Measurements from ENCODE around the gene UBE2I.

UBE2I gene

DNA sequence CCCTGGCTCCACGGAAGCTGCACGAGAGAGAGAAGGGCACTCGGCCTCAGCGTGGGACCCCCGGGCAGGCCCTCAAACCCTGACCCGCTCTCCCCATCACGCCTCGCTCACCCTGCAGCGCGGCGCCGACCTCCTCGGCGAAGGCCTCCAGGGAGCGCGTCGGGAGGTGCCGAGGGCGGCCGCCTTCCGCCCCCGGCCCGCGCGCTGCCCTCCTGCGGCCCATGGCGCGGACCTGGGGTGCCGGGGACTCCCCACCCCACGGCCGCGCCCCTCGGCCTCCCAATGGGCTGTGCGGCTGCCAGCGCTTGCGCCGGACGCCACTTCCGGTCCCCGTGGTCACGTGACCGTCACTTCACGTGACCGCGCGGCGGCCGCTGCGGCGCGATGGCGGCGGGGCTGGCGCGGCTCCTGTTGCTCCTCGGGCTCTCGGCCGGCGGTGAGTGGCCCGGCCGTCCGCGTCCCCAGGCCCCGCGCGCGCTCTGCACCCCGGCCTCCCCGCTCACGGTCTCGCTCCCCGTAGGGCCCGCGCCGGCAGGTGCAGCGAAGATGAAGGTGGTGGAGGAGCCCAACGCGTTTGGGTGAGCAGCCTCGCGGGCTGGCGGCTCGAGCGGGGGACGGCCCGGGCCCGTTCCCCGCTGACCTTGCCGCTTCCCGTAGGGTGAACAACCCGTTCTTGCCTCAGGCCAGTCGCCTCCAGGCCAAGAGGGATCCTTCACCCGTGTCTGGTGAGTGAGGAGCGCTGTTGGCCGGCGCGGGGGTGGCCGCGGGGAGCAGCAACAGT lies 42.3 kb downstream of the UBE2I start, which contains the start of the genes GNPTG and TSR3:
Gene GNPTG, plus strand, starts transcription at position 350 of the 781 bp plus-strand sequence. Its CDS starts 35 bp downstream, at position 385.
Gene TSR3, minus strand, starts transcription at position 297 of the 781 bp plus-strand sequence. Its CDS starts 74 bp downstream, at position 223.
- Histone ChIP-seq H3K9me2 (replicated peaks; ENCODE audit: insufficient read depth, low read length) (no peaks in the 10 kb centered on the region), H3F3A (ENCODE audit: insufficient read depth, low read length) (no peaks in the 10 kb centered on the region), H3K4me3 (ENCODE audit: low read length) (peak within 1 kb of the TSS; percentile 97), H3K27ac (ENCODE audit: low read length) (no peak within 1 kb of the TSS), H3K36me3 (replicated peaks; ENCODE audit: insufficient read depth, low read length) (no peaks in the 10 kb centered on the region), H2AFZ (ENCODE audit: low read length) (peak within 1 kb of the TSS; percentile 66), H3K9ac (ENCODE audit: low read length) (peak within 1 kb of the TSS; percentile 79), H3K4me2 (ENCODE audit: low read depth, low read length) (peak within 1 kb of the TSS; percentile 99), H3K27me3 (replicated peaks; ENCODE audit: insufficient read depth, low read length) (no peaks in the 10 kb centered on the region), H3K4me1 (ENCODE audit: low read length) (peaks cover 4% of the 10 kb centered on the region; the same call in 1 of the 2 replicates), H3K9me3 (replicated peaks; ENCODE audit: insufficient read depth, low read length) (no peaks in the 10 kb centered on the region), H3K79me2 (ENCODE audit: low read length) (peaks cover 66% of the 10 kb centered on the region), H4K20me1 (ENCODE audit: insufficient read depth, low read length) (no peaks in the 10 kb centered on the region; the same call in 1 of the 2 replicates)
- TF ChIP-seq EZH2 (optimal IDR thresholded peaks at IDR 0.05; ENCODE audit: low read depth, low read length), result no peak
- no peak for TF ChIP-seq EZH2phosphoT487 (IDR thresholded peaks at IDR 0.05; ENCODE audit: low read length)
- TF ChIP-seq, protein P1, sequence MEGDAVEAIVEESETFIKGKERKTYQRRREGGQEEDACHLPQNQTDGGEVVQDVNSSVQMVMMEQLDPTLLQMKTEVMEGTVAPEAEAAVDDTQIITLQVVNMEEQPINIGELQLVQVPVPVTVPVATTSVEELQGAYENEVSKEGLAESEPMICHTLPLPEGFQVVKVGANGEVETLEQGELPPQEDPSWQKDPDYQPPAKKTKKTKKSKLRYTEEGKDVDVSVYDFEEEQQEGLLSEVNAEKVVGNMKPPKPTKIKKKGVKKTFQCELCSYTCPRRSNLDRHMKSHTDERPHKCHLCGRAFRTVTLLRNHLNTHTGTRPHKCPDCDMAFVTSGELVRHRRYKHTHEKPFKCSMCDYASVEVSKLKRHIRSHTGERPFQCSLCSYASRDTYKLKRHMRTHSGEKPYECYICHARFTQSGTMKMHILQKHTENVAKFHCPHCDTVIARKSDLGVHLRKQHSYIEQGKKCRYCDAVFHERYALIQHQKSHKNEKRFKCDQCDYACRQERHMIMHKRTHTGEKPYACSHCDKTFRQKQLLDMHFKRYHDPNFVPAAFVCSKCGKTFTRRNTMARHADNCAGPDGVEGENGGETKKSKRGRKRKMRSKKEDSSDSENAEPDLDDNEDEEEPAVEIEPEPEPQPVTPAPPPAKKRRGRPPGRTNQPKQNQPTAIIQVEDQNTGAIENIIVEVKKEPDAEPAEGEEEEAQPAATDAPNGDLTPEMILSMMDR (IDR thresholded peaks at IDR 0.05; ENCODE audit: low read length), result no peak
- DNase-seq, result peak; percentile 93

DNA sequence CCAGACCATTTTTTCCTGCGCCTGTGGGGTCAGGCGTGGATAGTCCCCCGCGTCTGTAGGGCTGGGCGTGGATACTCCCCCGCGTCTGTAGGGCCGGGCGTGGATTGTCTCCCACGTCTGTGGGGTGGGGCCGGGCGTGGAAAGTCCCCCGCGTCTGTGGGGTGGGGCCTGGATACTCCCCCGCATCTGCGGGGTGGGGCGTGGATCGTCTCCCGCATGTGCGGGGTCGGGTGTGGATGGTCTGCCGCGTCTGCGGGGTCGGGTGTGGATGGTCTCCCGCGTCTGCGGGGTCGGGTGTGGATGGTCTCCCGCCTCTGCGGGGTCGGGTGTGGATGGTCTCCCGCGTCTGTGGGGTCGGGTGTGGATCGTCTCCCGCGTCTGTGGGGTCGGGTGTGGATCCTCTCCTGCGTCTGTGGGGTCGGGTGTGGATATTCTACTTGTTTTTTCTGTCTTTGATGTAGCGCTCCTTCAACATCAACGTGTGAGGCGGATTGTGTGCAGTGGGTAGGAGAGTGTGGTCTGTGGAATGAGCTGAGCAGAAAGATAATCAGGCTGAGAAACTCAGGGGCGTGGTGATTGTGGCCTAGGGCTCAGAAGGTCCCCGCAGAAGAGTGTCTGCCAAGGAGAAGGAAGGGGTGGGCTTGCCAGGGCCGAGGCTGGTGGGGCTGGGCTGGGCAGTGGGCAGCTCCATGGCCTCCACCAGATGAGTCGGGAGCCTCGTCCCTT lies 45.5 kb downstream of the UBE2I start:
- peaks cover 4% of the 10 kb centered on the region; the same call in 1 of the 2 replicates for H3K4me1 ChIP-seq (ENCODE audit: low read length)

DNA sequence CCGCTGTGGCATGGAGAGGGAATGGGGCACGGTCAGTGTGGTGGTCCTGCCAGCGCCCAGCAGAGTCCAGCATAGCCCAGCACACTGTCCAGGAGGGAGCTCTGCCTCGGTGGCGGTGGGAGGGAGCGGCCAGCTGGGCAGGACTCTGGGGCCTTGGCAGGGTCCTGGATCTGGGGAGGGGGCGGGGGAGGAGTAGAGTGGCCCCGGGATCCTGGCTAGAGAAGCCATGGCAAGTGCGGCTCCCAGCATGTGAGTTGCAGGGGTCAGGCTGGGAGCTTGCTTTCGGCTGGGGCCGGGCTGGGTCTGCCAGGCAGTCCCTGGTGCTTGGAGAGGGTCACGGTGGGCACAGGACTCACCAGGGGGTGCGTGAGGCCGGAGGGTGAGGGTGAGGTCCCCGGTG lies 46.2 kb downstream of the UBE2I start:
- Histone ChIP-seq H3F3A (ENCODE audit: insufficient read depth, low read length) (0 out of 2 replicates have a peak, but pooled peaks cover 3% of the 10 kb centered on the region), H3K79me2 (ENCODE audit: low read length) (peaks cover 92% of the 10 kb centered on the region), H3K4me3 (ENCODE audit: low read length) (no peak overlapping the region), H2AFZ (ENCODE audit: low read length) (no peak overlapping the region), H3K9me3 (replicated peaks; ENCODE audit: insufficient read depth, low read length) (no peaks in the 10 kb centered on the region), H3K9me2 (replicated peaks; ENCODE audit: insufficient read depth, low read length) (no peaks in the 10 kb centered on the region), H3K27me3 (replicated peaks; ENCODE audit: insufficient read depth, low read length) (no peaks in the 10 kb centered on the region), H4K20me1 (ENCODE audit: insufficient read depth, low read length) (no peaks in the 10 kb centered on the region; the same call in 1 of the 2 replicates), H3K27ac (ENCODE audit: low read length) (no peak overlapping the region), H3K4me2 (ENCODE audit: low read depth, low read length) (no peak overlapping the region), H3K36me3 (replicated peaks; ENCODE audit: insufficient read depth, low read length) (no peaks in the 10 kb centered on the region; the same call in 1 of the 2 replicates), H3K9ac (ENCODE audit: low read length) (no peak overlapping the region), H3K4me1 (ENCODE audit: low read length) (peaks cover 4% of the 10 kb centered on the region; the same call in 1 of the 2 replicates)
- TF ChIP-seq EZH2 (optimal IDR thresholded peaks at IDR 0.05; ENCODE audit: low read depth, low read length) (no peak), EZH2phosphoT487 (IDR thresholded peaks at IDR 0.05; ENCODE audit: low read length) (no peak)
- TF ChIP-seq, protein P1 (IDR thresholded peaks at IDR 0.05; ENCODE audit: low read length), result no peak
- no peak for DNase-seq

More for the DNA sequence above, 45.5 kb downstream of the UBE2I start:
- Histone ChIP-seq H3K9me3 (replicated peaks; ENCODE audit: insufficient read depth, low read length) (no peaks in the 10 kb centered on the region), H3K27me3 (replicated peaks; ENCODE audit: insufficient read depth, low read length) (no peaks in the 10 kb centered on the region), H3K36me3 (replicated peaks; ENCODE audit: insufficient read depth, low read length) (no peaks in the 10 kb centered on the region; the same call in 1 of the 2 replicates), H3K9me2 (replicated peaks; ENCODE audit: insufficient read depth, low read length) (no peaks in the 10 kb centered on the region), H3K27ac (ENCODE audit: low read length) (no peak overlapping the region), H3K79me2 (ENCODE audit: low read length) (peaks cover 92% of the 10 kb centered on the region), H2AFZ (ENCODE audit: low read length) (no peak overlapping the region), H3K4me3 (ENCODE audit: low read length) (no peak overlapping the region), H4K20me1 (ENCODE audit: insufficient read depth, low read length) (no peaks in the 10 kb centered on the region; the same call in 1 of the 2 replicates), H3K4me2 (ENCODE audit: low read depth, low read length) (no peak overlapping the region), H3K9ac (ENCODE audit: low read length) (no peak overlapping the region), H3F3A (ENCODE audit: insufficient read depth, low read length) (0 out of 2 replicates have a peak, but pooled peaks cover 3% of the 10 kb centered on the region)
- TF ChIP-seq EZH2phosphoT487 (IDR thresholded peaks at IDR 0.05; ENCODE audit: low read length), result no peak
- no peak for DNase-seq
